ENCODE results near the gene IFT122.

DNA sequence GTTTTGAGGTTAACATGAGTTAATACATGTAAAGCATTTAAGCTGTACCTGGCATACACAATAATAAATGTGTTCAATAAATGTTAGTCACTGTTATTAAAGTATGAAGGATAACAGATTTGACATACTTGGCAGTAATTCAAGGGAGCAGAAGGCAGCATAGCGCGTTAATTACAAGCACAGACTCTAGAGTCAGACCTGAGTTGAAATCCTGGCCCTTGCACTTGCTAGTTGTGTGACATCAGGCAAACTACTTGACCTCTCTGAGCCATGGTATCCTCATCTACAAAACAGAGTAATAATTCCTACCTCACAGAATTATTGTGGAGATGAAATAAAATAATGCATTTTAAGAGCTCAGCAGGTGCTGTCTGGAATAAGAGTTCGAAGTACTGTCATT is 5.4 kb downstream of the IFT122 start:
- TF ChIP-seq ZNF274 (IDR thresholded peaks at IDR 0.05; ENCODE audit: low read depth, low read length) (no peak), SUZ12 (IDR thresholded peaks at IDR 0.05; ENCODE audit: extremely low read depth, insufficient read depth, insufficient read length) (no peak), YY1 (IDR thresholded peaks at IDR 0.05; ENCODE audit: insufficient read depth, insufficient read length) (no peak)

Data from NT2/D1 (cell line).